ENCODE measurements around the gene NDUFAF3.

GRCh38 chr3:48982686-48983085 lies 39.2 kb upstream of the NDUFAF3 start:
- TF ChIP-seq CTCF (conservative IDR thresholded peaks at IDR 0.05 in 1 of 2, IDR thresholded peaks at IDR 0.05 in 1 of 2; ENCODE audit: extremely low read depth in 1 of 2, insufficient read depth in 1 of 2, low read depth in 1 of 2, low read length in 2 of 2) (no peak), EZH2 (IDR thresholded peaks at IDR 0.05; ENCODE audit: borderline replicate concordance, low read length) (no peak)

Measured in mammary epithelial cell (primary cell).